ENCODE data around the gene TMEM156.
"Not testable (repeated sequence)": the region's sequence is repeated elsewhere in the genome, so short reads cannot be mapped to it uniquely, and the experiment has no call there.

Gene TMEM156

DNA sequence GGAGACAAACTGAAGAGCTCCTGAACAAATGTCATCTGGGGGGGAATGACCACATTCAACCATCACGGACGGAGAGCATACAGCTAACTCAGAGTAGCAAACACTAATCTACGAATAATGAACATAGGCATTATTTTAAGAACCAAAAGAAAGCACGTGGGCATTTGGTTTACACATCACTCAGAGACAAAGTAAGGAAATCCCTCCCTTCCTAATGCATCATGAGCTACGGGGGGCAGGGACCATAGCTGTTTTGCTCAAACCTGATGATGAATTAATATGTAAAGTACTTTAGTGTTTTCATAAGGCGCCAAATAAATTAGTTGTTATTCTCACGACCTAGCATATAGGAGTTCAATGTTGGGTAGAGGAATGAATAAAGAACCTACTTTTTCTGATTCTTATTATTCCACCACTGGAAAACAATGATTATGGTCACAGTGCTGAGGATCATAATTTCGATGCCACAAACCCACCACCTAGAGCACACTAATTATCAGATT, 11.7 kb upstream of the TMEM156 start:
- no peak for DNase-seq (ENCODE audit: extremely low read depth in 1 of 2, low read depth in 1 of 2)

DNA sequence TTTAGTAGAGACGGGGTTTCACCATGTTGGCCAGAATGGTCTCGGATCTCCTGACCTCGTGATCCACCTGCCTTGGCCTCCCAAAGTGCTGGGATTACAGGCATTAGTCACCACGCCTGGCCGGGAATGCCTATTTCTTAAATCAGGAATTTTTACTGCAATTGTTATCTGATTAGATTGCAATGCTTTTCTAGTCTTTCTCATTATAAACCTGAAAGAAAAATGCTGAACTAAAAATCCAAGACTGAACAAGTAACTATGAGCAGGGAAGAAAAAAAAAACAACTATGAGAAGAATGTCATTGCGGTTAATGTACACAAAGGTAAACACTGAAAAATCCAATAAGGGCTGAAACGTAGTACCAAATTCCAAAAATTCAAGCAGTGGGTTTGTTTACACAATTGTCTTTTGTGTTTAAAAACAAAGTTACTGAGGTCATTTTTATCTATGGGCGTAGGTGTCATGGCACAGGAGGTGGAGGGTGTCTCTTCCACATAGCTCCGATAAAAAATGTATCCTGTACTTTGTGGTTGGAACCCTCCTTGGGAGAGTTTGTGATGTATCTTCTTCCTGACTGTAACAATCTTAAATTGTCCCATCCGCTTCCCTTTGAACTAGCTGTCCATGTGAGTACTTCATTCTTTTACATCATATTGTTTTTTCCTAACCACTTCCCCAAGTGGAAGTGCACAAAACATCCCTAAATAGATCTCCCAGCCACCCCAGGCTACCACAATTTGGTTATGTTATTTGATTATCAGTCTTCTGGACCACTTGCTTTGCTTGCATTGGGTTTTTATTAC, 11.1 kb upstream of the TMEM156 start:
- no peak for DNase-seq (ENCODE audit: extremely low read depth in 1 of 2, low read depth in 1 of 2)

DNA sequence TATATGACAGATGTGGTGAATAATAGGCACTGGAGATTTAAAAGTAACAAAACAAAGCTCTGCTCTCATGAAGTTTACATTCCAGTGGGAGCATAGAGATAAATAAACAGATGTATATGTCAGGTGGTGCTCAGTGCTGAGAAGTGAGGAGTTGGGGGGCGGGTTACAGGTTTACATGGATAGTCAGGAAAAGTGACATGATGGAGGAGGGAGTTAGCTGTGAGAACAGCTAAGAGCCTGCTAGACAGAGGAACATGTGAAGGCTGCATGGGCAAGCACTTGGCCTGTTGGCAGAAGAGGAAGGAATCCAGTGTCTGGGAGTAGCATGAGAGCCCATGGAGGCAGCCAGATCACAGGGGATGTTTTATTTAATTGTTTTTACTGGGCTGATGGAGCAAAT, 10.2 kb upstream of the TMEM156 start:
- no peak for DNase-seq (ENCODE audit: extremely low read depth in 1 of 2, low read depth in 1 of 2)

DNA sequence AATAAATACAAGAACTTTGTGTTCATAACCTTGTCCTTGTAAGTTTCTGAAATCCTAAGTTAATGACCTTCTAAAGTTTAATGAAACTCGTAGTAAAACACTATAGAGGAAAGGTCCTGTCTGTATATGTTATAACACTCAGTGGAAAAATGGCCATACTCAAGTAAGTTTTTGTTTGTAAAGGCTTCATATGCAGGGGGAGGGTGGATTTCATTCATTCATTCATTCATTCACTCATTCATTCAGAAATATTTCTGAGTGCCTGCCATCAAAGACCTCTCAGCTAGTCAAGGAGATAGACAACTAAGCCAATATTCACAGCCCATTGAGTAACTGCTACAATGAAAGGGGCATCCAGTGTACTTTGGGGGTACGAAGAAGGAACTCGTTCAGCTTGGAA, 6.9 kb upstream of the TMEM156 start:
- no peak for DNase-seq (ENCODE audit: extremely low read depth in 1 of 2, low read depth in 1 of 2)

DNA sequence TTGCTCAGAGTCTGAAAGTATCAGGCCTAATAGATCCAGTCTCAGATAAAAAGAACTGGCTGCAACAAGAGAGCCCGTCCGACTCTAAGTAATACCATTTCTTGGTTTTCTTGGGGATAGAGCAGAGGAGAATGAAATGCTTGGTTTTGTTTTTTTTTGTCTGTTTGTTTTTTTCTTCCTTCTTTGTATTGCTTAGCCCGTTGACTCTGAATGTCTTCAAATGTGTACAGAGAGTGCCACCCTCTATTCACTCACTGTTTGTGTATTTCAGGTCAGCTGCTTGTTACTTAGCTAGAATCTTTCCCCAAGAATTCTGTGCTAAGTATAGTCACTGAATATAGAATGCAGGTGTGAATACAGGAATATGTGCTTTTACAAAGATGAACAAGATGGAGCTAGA, 5.7 kb upstream of the TMEM156 start:
- DNase-seq (ENCODE audit: extremely low read depth in 1 of 2, low read depth in 1 of 2): no peak

DNA sequence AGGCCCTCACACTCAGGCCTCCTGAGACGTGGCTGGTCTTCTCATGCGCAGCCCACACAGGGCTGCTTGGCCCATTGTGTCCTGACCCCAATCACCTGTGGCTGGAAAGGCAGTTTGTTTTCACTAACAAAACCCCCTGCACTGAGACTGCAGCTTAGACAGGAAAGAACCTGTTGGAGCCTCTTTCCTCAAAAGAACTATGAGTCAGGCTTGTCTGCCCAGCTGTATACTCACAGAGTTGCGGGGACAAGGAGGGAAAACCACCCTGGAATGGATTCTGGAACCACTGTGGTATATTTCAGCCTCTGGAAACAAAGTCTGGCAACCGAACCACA, 5.2 kb upstream of the TMEM156 start:
- no peak for DNase-seq (ENCODE audit: extremely low read depth in 1 of 2, low read depth in 1 of 2)

DNA sequence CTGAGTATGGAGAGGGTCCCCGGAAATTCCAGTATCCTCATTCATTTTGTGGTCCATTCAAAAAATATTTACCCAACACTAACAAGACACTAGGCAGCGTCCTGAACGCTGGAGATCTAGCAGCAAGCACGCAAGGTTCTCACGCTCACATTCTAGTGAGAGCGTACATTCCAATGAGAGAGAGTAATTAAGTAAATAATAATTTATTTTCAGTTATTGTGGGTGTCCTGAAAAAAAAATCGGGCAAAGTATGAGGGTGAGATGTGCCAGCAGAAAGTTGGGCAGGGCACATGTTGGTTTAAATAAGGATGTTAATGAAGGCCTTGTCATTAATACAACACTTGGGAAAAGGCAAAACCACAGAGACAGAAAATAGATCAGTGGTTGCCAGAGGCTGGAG, 4.0 kb upstream of the TMEM156 start:
- DNase-seq (ENCODE audit: extremely low read depth in 1 of 2, low read depth in 1 of 2): no peak

DNA sequence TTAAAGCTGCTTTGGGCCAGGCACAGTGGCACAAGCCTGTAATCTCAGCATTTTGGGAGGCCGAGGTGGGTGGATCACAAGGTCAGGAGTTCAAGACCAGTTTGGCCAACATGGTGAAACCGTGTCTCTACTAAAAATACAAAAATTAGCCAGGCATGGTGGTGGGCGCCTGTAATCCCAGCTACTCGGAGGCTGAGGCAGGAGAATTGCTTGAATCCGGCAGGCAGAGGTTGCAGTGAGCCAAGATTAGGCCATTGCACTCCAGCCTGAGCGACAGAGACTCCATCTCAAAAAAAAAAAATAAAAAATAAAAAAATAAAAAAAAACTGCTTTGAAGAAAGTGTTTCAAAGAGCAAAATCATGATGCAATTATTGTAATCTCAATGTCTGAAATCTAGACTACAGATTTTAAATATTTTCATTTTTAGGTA, 604 bp downstream of the TMEM156 start:
- not testable (repeated sequence) for DNase-seq (ENCODE audit: extremely low read depth in 1 of 2, low read depth in 1 of 2)

DNA sequence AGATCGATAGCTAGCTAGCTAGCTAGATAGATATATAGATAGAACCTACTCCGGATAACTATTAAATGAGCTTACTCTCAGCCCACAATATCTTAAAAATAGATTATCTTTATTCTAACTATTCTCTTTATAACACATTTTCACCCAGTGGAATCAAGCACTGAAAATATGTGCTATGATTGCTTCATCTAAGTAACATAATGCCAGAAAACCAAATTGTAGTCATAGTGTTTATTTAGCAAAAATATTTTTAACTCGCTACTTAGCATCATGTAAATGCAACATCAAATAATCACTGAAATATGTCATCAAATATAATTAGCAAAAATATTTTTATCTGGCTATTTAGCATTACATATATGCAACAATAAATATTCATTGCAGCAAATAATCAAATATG, 1.5 kb downstream of the TMEM156 start:
- DNase-seq (ENCODE audit: extremely low read depth in 1 of 2, low read depth in 1 of 2): no peak

DNA sequence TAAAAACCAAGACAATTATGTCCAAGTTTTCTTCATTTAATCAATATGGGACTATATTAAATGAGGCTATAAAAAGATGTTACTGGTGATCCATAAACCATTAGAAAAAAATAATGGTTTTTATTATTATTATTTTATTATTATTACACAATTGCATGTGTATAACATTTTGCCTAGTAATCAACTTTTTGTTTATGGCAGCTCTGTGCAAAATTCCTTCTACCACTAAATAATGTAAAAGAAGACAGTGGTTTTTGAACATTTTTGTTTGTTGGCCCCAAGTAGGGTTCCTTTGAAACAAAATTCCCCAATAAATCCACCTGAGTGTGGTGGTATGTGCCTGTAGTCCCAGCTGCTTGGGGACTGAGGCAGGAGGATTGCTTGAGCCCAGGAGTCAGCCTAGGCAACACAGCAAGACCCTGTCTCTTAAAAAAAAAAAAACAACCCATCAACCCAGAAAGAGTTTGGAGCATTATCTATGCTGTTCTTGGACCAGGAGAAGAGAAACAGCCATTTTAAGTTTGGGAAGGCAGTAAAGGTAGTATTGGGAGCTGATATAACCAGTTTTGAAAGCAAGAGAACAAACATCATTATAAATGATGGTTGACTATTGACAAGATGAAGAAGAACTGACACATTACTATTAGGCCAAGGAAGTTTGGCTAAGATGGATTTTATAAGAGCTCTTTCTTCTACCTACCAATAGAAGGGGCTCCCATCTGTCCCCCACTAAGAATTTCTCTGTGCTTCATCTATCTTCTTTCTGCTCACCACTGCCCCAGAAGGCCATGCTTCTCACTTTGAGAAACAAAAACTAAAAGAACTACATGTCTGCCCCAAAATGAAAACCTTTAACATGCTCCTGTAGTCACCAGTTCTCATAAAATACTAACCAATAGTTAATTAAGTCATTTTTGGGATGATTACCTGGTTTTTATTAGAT, 2.2 kb downstream of the TMEM156 start:
- DNase-seq (ENCODE audit: extremely low read depth in 1 of 2, low read depth in 1 of 2): no peak

DNA sequence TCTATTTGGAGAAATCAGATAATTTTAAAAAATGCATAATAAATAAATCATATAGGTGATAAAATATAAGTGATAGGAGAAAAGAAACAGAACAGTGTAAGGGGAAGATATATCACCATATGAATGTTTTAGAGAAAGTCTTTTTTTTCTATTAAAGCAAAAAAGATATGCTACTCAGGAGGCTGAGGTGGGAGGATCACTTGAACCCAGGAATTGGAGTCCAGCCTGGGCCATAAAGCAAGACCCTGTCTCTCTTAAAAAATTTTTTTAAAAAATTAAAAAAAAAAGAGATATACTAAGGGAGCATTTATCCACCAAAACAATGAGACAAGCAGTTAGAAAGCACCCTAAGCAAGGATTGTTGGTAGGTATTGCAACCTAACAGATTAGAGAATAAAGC, 6.1 kb downstream of the TMEM156 start:
- no peak for DNase-seq (ENCODE audit: extremely low read depth in 1 of 2, low read depth in 1 of 2)

DNA sequence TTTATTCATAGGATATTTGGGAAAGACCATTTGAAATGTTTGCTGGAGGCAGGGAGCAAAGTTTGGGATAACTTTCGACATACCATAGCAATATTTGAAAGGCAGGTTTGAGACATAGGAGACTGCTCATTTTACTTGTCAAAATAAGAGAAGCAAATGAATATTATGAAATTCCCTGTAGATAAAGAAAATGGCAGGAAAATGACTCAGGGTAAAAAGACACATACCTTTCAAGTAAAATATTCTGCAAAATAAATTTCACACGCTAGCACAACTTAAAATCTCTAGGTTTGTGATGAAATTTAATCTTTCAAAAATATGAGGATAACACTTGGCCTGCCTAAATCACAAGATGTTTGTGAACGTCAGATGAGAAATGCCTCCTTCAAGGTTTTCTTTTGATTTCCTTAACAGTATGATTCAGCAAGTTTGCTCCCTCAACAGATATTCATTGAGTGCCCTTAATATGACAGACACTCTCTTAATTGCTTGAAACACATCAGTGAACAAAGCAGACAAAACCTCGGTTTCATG, 6.6 kb downstream of the TMEM156 start:
- no peak for DNase-seq (ENCODE audit: extremely low read depth in 1 of 2, low read depth in 1 of 2)

DNA sequence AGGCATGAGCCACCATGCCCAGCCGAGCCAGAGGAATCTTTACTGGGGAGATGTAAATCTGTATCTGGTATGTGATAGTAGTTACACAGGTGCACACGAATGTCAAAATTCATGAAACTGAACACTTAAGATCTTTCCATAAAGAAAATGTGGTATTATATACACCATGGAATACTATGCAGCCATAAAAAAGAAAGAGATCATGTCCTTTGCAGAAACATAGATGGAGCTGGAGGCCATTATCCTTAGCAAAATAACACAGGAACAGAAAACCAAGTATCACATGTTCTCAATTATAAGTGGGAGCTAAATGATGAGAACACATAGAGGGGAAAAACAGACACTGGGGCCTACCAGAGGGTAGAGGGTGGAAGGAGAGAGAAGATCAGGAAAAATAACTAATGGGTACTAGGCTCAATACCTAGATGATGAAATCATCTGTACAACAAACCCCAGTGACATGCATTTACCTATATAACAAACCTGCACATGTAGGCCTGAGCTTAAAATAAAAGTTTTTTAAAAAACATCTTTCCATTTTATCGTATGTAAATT, 7.8 kb downstream of the TMEM156 start:
- no peak for DNase-seq (ENCODE audit: extremely low read depth in 1 of 2, low read depth in 1 of 2)

DNA sequence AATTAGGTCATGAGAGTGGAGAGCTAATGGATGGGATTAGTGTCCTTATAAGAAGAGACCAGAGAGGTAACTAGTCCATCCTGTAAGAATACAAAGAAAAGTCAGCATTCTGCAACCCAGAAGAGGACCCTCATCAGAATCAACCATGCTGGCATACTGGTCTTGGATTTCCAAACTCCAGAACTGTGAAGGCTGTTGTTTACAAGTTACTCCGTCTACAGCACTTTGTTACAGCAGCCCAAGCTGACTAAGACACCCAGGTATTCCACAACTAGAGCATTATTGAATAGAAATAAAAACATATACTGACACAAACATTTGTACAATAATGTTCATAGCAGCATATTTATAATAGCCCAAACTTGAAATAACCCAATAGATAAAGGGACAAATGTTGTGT, 9.2 kb downstream of the TMEM156 start:
- no peak for DNase-seq (ENCODE audit: extremely low read depth in 1 of 2, low read depth in 1 of 2)

DNA sequence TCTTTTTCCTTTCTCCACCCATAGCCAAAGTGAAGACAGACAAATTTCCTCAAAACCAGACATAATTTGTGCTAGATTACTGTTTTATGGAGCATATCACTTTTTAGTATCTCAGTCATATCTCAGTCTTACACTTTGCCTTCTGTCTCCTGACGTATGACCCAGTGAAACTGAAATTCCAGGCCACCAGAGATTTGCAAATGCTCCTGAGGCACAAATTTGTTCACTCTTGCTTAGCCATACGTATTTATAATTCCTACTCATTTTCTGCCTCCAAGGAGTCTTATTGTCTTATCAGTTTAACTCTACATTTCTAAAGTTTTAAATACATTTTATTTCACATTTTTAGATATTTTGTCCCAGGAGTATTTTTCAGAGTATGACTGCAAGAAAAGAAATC, 10.0 kb downstream of the TMEM156 start:
- DNase-seq (ENCODE audit: extremely low read depth in 1 of 2, low read depth in 1 of 2): no peak

DNA sequence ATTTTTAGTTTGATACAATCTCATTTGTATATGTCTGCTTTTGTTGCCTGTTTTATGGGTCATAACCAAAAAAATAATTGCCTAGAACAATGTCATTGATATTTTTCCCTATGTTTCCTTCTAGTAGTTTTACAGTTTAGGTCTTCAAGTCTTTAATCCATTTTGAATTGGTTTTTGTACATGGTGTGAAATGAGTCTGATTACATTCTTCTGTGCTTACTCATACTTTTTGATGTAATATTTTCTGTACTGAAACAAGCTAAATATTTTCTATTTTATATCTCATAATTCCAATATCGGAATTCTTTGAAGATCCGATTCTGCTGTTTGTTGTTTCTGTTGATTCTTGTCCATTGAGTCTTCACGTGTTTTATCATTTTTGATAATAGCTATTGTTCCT, 10.6 kb downstream of the TMEM156 start:
- no peak for DNase-seq (ENCODE audit: extremely low read depth in 1 of 2, low read depth in 1 of 2)

DNA sequence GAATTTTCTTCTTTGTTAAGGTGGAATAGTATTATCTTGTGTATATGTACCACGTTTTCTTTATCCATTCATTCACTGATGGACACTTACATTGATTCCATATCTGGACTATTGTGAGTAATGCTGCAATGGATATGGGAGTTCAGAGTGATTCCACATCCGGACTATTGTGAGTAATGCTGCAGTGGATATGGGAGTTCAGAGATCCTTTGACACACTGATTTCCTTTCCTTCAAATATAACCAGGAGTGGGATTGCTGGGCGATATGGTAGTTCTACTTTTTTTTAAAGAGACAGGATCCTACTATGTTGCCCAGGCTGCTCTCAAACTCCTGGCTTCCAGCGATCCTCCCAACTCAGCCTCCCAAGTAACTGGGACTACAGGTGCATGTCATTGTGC, 12.1 kb downstream of the TMEM156 start:
- DNase-seq (ENCODE audit: extremely low read depth in 1 of 2, low read depth in 1 of 2): no peak

DNA sequence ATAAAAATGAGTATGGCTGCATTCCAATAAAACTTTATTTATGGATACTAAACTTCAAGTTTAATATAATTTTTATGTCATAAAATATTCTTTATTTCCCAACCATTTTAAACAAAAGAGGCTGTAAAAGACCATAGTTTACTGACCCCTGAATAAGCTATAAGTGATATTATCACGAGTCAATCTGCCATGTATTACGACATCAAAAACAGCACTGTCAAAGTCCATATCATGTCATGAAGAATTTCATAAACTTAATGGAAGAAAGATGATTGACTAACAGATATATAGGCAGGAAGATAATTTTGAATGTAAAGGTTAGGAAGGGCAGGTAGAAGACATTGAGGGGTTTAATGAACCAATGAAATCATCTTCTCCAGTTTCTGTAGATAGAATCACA, 18.2 kb downstream of the TMEM156 start:
- DNase-seq (ENCODE audit: extremely low read depth in 1 of 2, low read depth in 1 of 2): no peak

DNA sequence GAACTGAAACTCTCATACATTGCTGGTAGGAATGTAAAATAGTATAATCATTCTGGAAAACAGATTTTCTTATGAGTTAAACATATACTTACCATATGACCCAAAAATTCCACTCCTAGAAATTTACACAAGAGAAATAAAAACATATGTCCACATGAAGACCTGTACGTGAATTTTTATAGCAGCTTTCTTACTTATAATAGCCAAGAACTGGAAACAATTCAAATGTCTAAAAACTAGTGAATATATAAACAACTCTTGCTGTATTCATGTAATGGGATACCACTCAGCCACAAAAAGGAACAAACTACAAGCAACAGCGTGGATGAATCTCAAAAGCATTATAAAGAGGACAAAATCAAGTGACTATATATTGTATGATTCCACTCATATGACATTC, 27.5 kb downstream of the TMEM156 start:
- DNase-seq (ENCODE audit: extremely low read depth in 1 of 2, low read depth in 1 of 2): no peak

DNA sequence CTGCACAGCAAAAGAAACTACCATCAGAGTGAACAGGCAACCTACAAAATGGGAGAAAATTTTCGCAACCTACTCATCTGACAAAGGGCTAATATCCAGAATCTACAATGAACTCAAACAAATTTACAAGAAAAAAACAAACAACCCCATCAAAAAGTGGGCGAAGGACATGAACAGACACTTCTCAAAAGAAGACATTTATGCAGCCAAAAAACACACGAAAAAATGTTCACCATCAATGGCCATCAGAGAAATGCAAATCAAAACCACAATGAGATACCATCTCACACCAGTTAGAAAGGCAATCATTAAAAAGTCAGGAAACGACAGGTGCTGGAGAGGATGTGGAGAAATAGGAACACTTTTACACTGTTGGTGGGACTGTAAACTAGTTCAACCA, 30.2 kb downstream of the TMEM156 start:
- DNase-seq (ENCODE audit: extremely low read depth in 1 of 2, low read depth in 1 of 2): not testable (repeated sequence)

DNA sequence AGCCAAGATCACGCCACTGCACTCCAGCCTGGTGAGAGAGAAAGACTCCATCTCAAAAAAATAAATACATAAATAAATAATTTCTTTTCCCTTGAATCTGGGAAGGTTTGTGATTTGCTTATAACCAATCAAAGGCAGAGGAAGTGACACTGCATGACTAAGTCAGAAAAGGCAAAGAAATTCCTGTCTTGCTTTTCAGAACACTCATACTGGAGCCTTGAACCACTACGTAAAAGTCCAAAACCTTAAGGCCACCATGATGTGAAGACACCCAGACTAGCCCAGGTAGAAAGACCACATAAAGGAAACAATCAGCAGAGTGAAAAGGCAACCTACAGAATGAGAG, 36.6 kb downstream of the TMEM156 start:
- DNase-seq (ENCODE audit: extremely low read depth in 1 of 2, low read depth in 1 of 2): no peak

DNA sequence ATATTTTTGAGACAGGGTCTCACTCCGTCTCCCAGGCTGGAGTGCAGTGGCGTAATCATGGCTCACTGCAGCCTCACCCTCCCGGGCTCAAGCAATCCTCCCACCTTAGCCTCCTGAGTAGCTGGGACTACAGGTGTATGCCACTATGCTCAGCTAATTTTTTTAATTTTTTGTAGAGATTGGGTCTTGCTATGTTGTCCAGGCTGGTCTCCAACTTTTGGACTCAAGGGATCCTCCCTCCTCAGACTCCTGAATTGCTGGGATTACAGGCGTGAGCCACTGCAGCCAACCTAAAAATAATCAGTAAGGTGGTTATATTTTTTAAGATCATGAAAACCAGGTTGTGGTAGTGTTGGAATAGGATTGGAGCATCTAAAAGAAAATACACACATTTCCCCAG, 38.1 kb downstream of the TMEM156 start:
- no peak for DNase-seq (ENCODE audit: extremely low read depth in 1 of 2, low read depth in 1 of 2)
